Measurements from ENCODE around the gene PPP6R3.

- TF ChIP-seq CTCF (IDR thresholded peaks at IDR 0.05) (no peak), POLR2AphosphoS5 (IDR thresholded peaks at IDR 0.05) (no peak)
Observed at GRCh38 chr11:68513930-68514487, 53.5 kb downstream of the PPP6R3 start.

Measured in stomach (tissue), 4 donors.